ENCODE results near the gene CTNNA1. TPM values are rescaled to one million over a fixed set of nuclear protein-coding genes. Genes with fewer than 3 reads are reported as not detected.
"Not testable (repeated sequence)": the region's sequence is repeated elsewhere in the genome, so short reads cannot be mapped to it uniquely, and the experiment has no call there.

The CTNNA1 gene
- total RNA-seq, 1 donor from 2014 or later = 427 TPM

GRCh38 chr5:138722544-138723177 lies 30.6 kb upstream of the CTNNA1 start:
- intact Hi-C loops (cut with DNase I) = no loop called here
- DNase-seq (ENCODE audit: low spot score) = no peak

- no peak for DNase-seq (ENCODE audit: low spot score)
- intact Hi-C loops (cut with DNase I) = no loop called here
These were observed 28.6 kb upstream of the CTNNA1 start for GRCh38 chr5:138724470-138725146.

- intact Hi-C loops (cut with DNase I) = no loop called here
- DNase-seq (ENCODE audit: low spot score) = no peak
These were observed 27.9 kb upstream of the CTNNA1 start for GRCh38 chr5:138725153-138725817.

- no peak for DNase-seq (ENCODE audit: low spot score)
- intact Hi-C loops (cut with DNase I) = no loop called here
These were observed 27.3 kb upstream of the CTNNA1 start for GRCh38 chr5:138725818-138726416.

GRCh38 chr5:138726848-138727247 lies 26.4 kb upstream of the CTNNA1 start:
- intact Hi-C loops (cut with DNase I) = no loop called here
- no peak for DNase-seq (ENCODE audit: low spot score)

GRCh38 chr5:138730496-138730895 lies 22.7 kb upstream of the CTNNA1 start:
- intact Hi-C loops (cut with DNase I) = not testable (repeated sequence)

GRCh38 chr5:138732466-138732865 lies 20.8 kb upstream of the CTNNA1 start:
- DNase-seq (ENCODE audit: low spot score) = no peak
- intact Hi-C loops (cut with DNase I) = no loop called here

More at GRCh38 chr5:138730496-138730895, 22.7 kb upstream of the CTNNA1 start:
- DNase-seq (ENCODE audit: low spot score) = not testable (repeated sequence)

GRCh38 chr5:138732933-138733332 lies 20.3 kb upstream of the CTNNA1 start:
- intact Hi-C loops (cut with DNase I) = no loop called here
- no peak for DNase-seq (ENCODE audit: low spot score)

GRCh38 chr5:138733509-138733908 lies 19.7 kb upstream of the CTNNA1 start:
- intact Hi-C loops (cut with DNase I) = no loop called here
- no peak for DNase-seq (ENCODE audit: low spot score)

GRCh38 chr5:138736293-138736692 lies 16.9 kb upstream of the CTNNA1 start:
- DNase-seq (ENCODE audit: low spot score) = no peak
- intact Hi-C loops (cut with DNase I) = no loop called here

- no peak for DNase-seq (ENCODE audit: low spot score)
- intact Hi-C loops (cut with DNase I) = no loop called here
These were observed 15.5 kb upstream of the CTNNA1 start for GRCh38 chr5:138737494-138738265.

- intact Hi-C loops (cut with DNase I) = no loop called here
- DNase-seq (ENCODE audit: low spot score) = no peak
These were observed 14.8 kb upstream of the CTNNA1 start for GRCh38 chr5:138738399-138738798.

- intact Hi-C loops (cut with DNase I) = no loop called here
- DNase-seq (ENCODE audit: low spot score) = no peak
These were observed 13.3 kb upstream of the CTNNA1 start for GRCh38 chr5:138739938-138740337.

- DNase-seq (ENCODE audit: low spot score) = no peak
- intact Hi-C loops (cut with DNase I) = no loop called here
These were observed 9.7 kb upstream of the CTNNA1 start for GRCh38 chr5:138743484-138743883.

GRCh38 chr5:138745268-138745667 lies 8.0 kb upstream of the CTNNA1 start:
- DNase-seq (ENCODE audit: low spot score) = no peak
- intact Hi-C loops (cut with DNase I) = no loop called here

- DNase-seq (ENCODE audit: low spot score) = no peak
- intact Hi-C loops (cut with DNase I) = no loop called here
These were observed 4.6 kb upstream of the CTNNA1 start for GRCh38 chr5:138748630-138749081.

- DNase-seq (ENCODE audit: low spot score) = not testable (repeated sequence)
- intact Hi-C loops (cut with DNase I) = loop anchor here (5.0 kb wide), 2 partner anchors 174 to 511 kb away; partner anchors contain the start of gene HSPA9
These were observed 1.9 kb upstream of the CTNNA1 start for GRCh38 chr5:138751344-138751743.

- intact Hi-C loops (cut with DNase I) = loop anchor here (5.0 kb wide), 2 partner anchors 175 to 510 kb away; partner anchors contain the start of gene HSPA9
- no peak for DNase-seq (ENCODE audit: low spot score)
These were observed 779 bp upstream of the CTNNA1 start for GRCh38 chr5:138752341-138752950.

Measured in cardiac septum (tissue), 1 donor.